Stomach (tissue), 9 donors: ENCODE data around the gene SGMS1. TPM values are rescaled to one million over a fixed set of nuclear protein-coding genes. Genes with fewer than 3 reads are reported as not detected.
"Not testable (repeated sequence)": the region's sequence is repeated elsewhere in the genome, so short reads cannot be mapped to it uniquely, and the experiment has no call there.

ENCODE experiments used
- DNase-seq, 2 donors: peaks; one replicate each; pipeline versions ENCODE4 v3.0.0 to v3.0.0-alpha.2; 2013 to 2019
- H3K27ac ChIP-seq, 5 donors: fragments of 200-600 bp in 4 of 5; sonication (generic) in 4 of 5; one replicate each; pipeline ENCODE4 v1.5.1; 2013 to 2019; ENCODE audit warnings: mild to moderate bottlenecking in 1 of 5, moderate library complexity in 1 of 5
- H3K27me3 ChIP-seq, 3 donors: fragments of 200-600 bp; sonication (generic); one replicate each; pipeline ENCODE4 v1.5.1; 2017 to 2019; ENCODE audit warnings: mixed run types in 1 of 3
- H3K36me3 ChIP-seq, 4 donors: fragments of 200-600 bp; sonication (generic); 1 replicate in 3 of 4; 2 replicates in 1 of 4; pipeline ENCODE4 v1.5.1; 2016 to 2019
- H3K4me1 ChIP-seq, 4 donors: fragments of 200-600 bp; sonication (generic); one replicate each; pipeline ENCODE4 v1.5.1; 2016 to 2019
- H3K4me3 ChIP-seq, 4 donors: fragments of 200-600 bp; sonication (generic) in 3 of 4; one replicate each; pipeline ENCODE4 v1.5.1; 2016 to 2019; ENCODE audit warnings: mild to moderate bottlenecking in 1 of 4
- H3K9me3 ChIP-seq, 4 donors: fragments of 200-600 bp; sonication (generic); one replicate each; pipeline ENCODE4 v1.5.1; 2016 to 2019
- CTCF ChIP-seq, 7 experiments: fragments of 450-650 bp in 4 of 7; fragments of 200-600 bp in 3 of 7; sonication (generic) in 3 of 7; IDR thresholded peaks; one replicate each; pipeline ENCODE4 v1.5.1; 2016 to 2019; ENCODE audit warnings: antibody characterized with exemption in 7 of 7, control low read depth in 2 of 7, mild to moderate bottlenecking in 1 of 7
- EP300 ChIP-seq: sonication (generic); formaldehyde crosslinking; IDR thresholded peaks from one replicate; pipeline ENCODE4 v1.6.1; 2017; ENCODE audit warnings: antibody characterized with exemption
- POLR2A ChIP-seq, 4 donors: fragments of 450-650 bp; IDR thresholded peaks; one replicate each; pipeline ENCODE4 v1.6.1; 2016; ENCODE audit warnings: antibody characterized with exemption in 4 of 4, control low read depth in 2 of 4, mild to moderate bottlenecking in 1 of 4, moderate library complexity in 1 of 4
- POLR2AphosphoS5 ChIP-seq, 3 donors: sonication (generic); formaldehyde crosslinking; IDR thresholded peaks; one replicate each; pipeline ENCODE4 v1.6.1; 2016; ENCODE audit warnings: antibody characterized with exemption in 3 of 3
- WGBS, 5 donors: extraction: QIAGEN DNeasy Blood & Tissue Kit in 3 of 5; methylation state at CpG; one replicate each; pipeline versions ENCODE4 v1.1.5 to v1.1.7; 2013 to 2018; 5-methylcytosine and 5-hydroxymethylcytosine counted together
- intact Hi-C: fragments of 100-400 bp; cut with DNase I; formaldehyde crosslinking; loops from one replicate; pipeline ENCODE4 v1.15.1; 2023; ENCODE audit warnings: low total_unique reads
- polyA plus RNA-seq, 3 donors: library from polyadenylated mRNA; stranded (reverse); fragments of 200-250 nt; gene quantifications; one replicate each; pipeline ENCODE4 v1.2.3, GENCODE V29; 2013
- total RNA-seq, 5 donors: library from RNA; depleted of rRNA; stranded (reverse); fragments of >200 nt; gene quantifications; one replicate each; pipeline versions ENCODE4 v1.1.0 to v1.2.3, GENCODE V29; 2014 to 2016
- donor health status: healthy with polysubstance abuse.
- donor health status: Bipolar disorder and iron deficiency.
- donor health status: healthy.

Gene SGMS1
- total and polyA plus RNA-seq, 8 donors = 6.2 to 229 (median 49.6) TPM

GRCh38 chr10:50490241-50490640 is 133.5 kb downstream of the SGMS1 start:
- no peaks in the 10 kb centered on the region for H3K4me1 ChIP-seq
- H3K36me3 ChIP-seq = no peaks in the 10 kb centered on the region
- H3K27ac ChIP-seq = no peak overlapping the region
- TF ChIP-seq CTCF (IDR thresholded peaks at IDR 0.05) (no peak), EP300 (no peak), POLR2AphosphoS5 (IDR thresholded peaks at IDR 0.05) (no peak)
- intact Hi-C loops = no loop called here
- no peak for DNase-seq
- H3K9me3 ChIP-seq = peaks cover 0 to 5% (median 0%) of the 10 kb centered on the region in 4 donors
- no peaks in the 10 kb centered on the region for H3K27me3 ChIP-seq
- no peak overlapping the region for H3K4me3 ChIP-seq
- WGBS, 5 donors = 91 to 98% (median 94%) methylated on average over 5 of the region's 5 CpGs

- H3K27me3 ChIP-seq, H3K4me3 ChIP-seq, H3K4me1 ChIP-seq, H3K27ac ChIP-seq, DNase-seq, H3K36me3 ChIP-seq, intact Hi-C loops: not testable (repeated sequence)
- 92 to 100% (median 100%) methylated on average over 1 of the region's 1 CpG for WGBS, 5 donors
- H3K9me3 ChIP-seq = peaks cover 0 to 24% (median 9%) of the 10 kb centered on the region in 4 donors
These were observed 139.2 kb downstream of the SGMS1 start for GRCh38 chr10:50484550-50484949.

GRCh38 chr10:50480054-50481007 is 143.4 kb downstream of the SGMS1 start:
- no peak overlapping the region for H3K4me3 ChIP-seq
- H3K4me1 ChIP-seq = no peaks in the 10 kb centered on the region
- peaks cover 0 to 23% (median 13%) of the 10 kb centered on the region in 4 donors for H3K9me3 ChIP-seq
- H3K36me3 ChIP-seq = peaks cover 0 to 11% (median 7%) of the 10 kb centered on the region in 4 donors
- WGBS, 5 donors = 85 to 93% (median 90%) methylated on average over 8 to 9 of the region's 9 CpGs
- TF ChIP-seq EP300 = no peak
- no peak for TF ChIP-seq CTCF (IDR thresholded peaks at IDR 0.05)
- TF ChIP-seq POLR2A (IDR thresholded peaks at IDR 0.05) = no peak
- no peak for TF ChIP-seq POLR2AphosphoS5 (IDR thresholded peaks at IDR 0.05)
- DNase-seq = no peak
- intact Hi-C loops = no loop called here
- no peaks in the 10 kb centered on the region for H3K27me3 ChIP-seq
- no peak overlapping the region for H3K27ac ChIP-seq

GRCh38 chr10:50477287-50478203 is 146.2 kb downstream of the SGMS1 start:
- DNase-seq = no peak
- no peaks in the 10 kb centered on the region for H3K27me3 ChIP-seq
- H3K27ac ChIP-seq = no peak overlapping the region
- WGBS, 5 donors = 84 to 98% (median 87%) methylated on average over 4 of the region's 4 CpGs
- TF ChIP-seq EP300 = no peak
- TF ChIP-seq CTCF (IDR thresholded peaks at IDR 0.05) = no peak
- no peak for TF ChIP-seq POLR2AphosphoS5 (IDR thresholded peaks at IDR 0.05)
- no peak for TF ChIP-seq POLR2A (IDR thresholded peaks at IDR 0.05)
- peaks cover 0 to 11% (median 7%) of the 10 kb centered on the region in 4 donors for H3K36me3 ChIP-seq
- intact Hi-C loops = no loop called here
- peaks cover 0 to 10% (median 0%) of the 10 kb centered on the region in 4 donors for H3K9me3 ChIP-seq
- H3K4me3 ChIP-seq = no peak overlapping the region
- peaks cover 0 to 9% (median 6%) of the 10 kb centered on the region in 4 donors for H3K4me1 ChIP-seq
